ENCODE measurements around the gene WWP2. TPM values are rescaled to one million over a fixed set of nuclear protein-coding genes. Genes with fewer than 3 reads are reported as not detected.

Gene WWP2
- 10 to 100 TPM; 25.4 to 49.4 (median 39.3) TPM for total RNA-seq
- polyA plus RNA-seq = 10 to 100 TPM; 22.5 to 46.2 TPM
- long read RNA-seq, donor 1, full-length matches to known transcripts = 4 of 42 reads
- long read RNA-seq, donor 1, partial matches to known transcripts = 27 of 42 reads
- long read RNA-seq, donor 1, other reads (novel, unspliced or antisense) = 11 of 42 reads
- long read RNA-seq, donor 2, full-length matches to known transcripts = 2 of 2 reads
- long read RNA-seq, donor 2, partial matches to known transcripts = 0 of 2 reads
- long read RNA-seq, donor 2, other reads (novel, unspliced or antisense) = 0 of 2 reads
- long read RNA-seq, donor 3, full-length matches to known transcripts = 20 of 65 reads
- long read RNA-seq, donor 3, partial matches to known transcripts = 33 of 65 reads
- long read RNA-seq, donor 3, other reads (novel, unspliced or antisense) = 12 of 65 reads

- H3K4me1 ChIP-seq (ENCODE audit: insufficient read depth) = no peaks in the 10 kb centered on the region
- no peaks in the 10 kb centered on the region for H3K36me3 ChIP-seq
- H3K27ac ChIP-seq = peak within 1 kb of the TSS; percentile 65 to 82
- H3K27me3 ChIP-seq = no peaks in the 10 kb centered on the region
- H3K9me3 ChIP-seq = no peaks in the 10 kb centered on the region
- DNase-seq = peak; percentile 72 to 86 (median 79)
- intact Hi-C loops (cut with DNase I) = no loop called here
- TF ChIP-seq POLR2A (IDR thresholded peaks at IDR 0.05) (peak; percentile 62), EP300 (IDR thresholded peaks at IDR 0.05) (no peak)
- TF ChIP-seq, protein P1, sequence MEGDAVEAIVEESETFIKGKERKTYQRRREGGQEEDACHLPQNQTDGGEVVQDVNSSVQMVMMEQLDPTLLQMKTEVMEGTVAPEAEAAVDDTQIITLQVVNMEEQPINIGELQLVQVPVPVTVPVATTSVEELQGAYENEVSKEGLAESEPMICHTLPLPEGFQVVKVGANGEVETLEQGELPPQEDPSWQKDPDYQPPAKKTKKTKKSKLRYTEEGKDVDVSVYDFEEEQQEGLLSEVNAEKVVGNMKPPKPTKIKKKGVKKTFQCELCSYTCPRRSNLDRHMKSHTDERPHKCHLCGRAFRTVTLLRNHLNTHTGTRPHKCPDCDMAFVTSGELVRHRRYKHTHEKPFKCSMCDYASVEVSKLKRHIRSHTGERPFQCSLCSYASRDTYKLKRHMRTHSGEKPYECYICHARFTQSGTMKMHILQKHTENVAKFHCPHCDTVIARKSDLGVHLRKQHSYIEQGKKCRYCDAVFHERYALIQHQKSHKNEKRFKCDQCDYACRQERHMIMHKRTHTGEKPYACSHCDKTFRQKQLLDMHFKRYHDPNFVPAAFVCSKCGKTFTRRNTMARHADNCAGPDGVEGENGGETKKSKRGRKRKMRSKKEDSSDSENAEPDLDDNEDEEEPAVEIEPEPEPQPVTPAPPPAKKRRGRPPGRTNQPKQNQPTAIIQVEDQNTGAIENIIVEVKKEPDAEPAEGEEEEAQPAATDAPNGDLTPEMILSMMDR (IDR thresholded peaks at IDR 0.05) = no peak
- 0 to 1% (median 1%) methylated on average over 35 to 66 of the region's 68 CpGs for WGBS, 3 donors
- peak within 1 kb of the TSS; percentile 93 for H3K4me3 ChIP-seq
These were observed at the start of gene WWP2 for GRCh38 chr16:69761983-69762813. Gene WWP2 (plus strand): TSS chr16:69762332. CDS start chr16:69787011, 24,679 bp downstream.

DNA sequence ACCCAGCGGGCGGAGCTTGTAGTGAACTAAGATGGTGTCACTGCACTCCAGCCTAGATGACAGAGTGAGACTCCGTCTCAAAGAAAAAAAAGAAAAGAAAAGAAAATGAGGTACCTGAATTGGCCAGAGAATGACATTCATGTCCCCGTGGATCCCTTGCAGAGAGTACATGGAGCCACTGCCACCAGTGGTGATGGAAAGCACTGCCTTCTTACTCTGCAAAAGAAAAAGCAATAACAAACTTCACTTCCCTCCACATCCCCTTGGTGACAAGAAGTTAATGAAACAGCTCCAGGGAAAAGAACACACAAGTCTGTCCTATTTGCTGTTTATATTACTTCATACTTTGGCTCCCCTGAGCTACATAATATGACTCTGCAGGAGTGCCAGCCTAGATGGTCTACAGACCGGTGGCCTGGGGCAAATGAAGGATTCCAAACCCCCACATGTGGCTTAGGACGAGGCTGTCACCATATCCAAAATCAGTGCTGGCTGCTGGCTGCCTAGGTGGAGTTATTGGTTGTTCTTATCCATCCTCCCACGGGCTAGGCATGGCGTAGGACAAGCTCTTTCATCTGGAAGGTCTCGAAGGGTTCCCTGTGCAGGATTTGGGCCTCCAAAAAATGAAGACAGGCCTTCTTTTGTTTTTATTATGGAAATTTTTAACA, 49.1 kb upstream of the WWP2 start:
- no peak for TF ChIP-seq POLR2A (IDR thresholded peaks at IDR 0.05)
- Histone ChIP-seq H3K36me3 (no peaks in the 10 kb centered on the region), H3K27me3 (no peaks in the 10 kb centered on the region), H3K27ac (no peak overlapping the region), H3K9me3 (no peaks in the 10 kb centered on the region), H3K4me3 (no peak overlapping the region), H3K4me1 (ENCODE audit: insufficient read depth) (no peaks in the 10 kb centered on the region)
- 86 to 91% (median 89%) methylated on average over 9 of the region's 9 CpGs for WGBS, 3 donors
- DNase-seq = no peak
- intact Hi-C loops (cut with DNase I) = loop anchor here in 3 of 4 donors (5.0 kb wide), 3 partner anchors 39 to 306 kb away; partner anchors contain the start of gene NOB1 (in 1 of the 3)

DNA sequence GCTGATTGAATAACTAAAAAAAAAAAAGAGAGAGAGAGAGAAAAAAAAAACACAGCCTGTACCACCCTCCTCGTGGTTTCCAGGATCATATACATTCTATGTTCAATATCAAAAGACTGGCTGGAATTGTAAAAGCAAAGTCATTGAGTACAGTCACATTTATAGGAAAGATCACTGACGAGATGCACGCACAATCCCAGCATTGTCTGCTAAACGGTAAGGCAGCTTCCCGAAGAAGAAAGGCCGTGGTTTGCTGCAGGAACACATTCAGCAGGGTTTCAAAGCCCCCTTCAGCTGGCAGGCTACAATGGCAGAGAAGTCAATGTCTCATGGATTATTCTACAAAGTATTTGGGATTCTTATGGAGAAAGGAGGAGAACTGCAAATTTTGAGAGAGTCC, 45.1 kb upstream of the WWP2 start:
- no peak for DNase-seq
- no peaks in the 10 kb centered on the region for H3K27me3 ChIP-seq
- no peaks in the 10 kb centered on the region for H3K36me3 ChIP-seq
- TF ChIP-seq POLR2A (IDR thresholded peaks at IDR 0.05) = no peak
- TF ChIP-seq, protein P1 (IDR thresholded peaks at IDR 0.05) = no peak
- no peak for TF ChIP-seq EP300 (IDR thresholded peaks at IDR 0.05)
- no peaks in the 10 kb centered on the region for H3K9me3 ChIP-seq
- no peaks in the 10 kb centered on the region for H3K4me1 ChIP-seq (ENCODE audit: insufficient read depth)
- intact Hi-C loops (cut with DNase I) = no loop called here
- H3K4me3 ChIP-seq = no peak overlapping the region
- no peak overlapping the region for H3K27ac ChIP-seq
- 88 to 93% (median 88%) methylated on average over 6 of the region's 6 CpGs for WGBS, 3 donors

DNA sequence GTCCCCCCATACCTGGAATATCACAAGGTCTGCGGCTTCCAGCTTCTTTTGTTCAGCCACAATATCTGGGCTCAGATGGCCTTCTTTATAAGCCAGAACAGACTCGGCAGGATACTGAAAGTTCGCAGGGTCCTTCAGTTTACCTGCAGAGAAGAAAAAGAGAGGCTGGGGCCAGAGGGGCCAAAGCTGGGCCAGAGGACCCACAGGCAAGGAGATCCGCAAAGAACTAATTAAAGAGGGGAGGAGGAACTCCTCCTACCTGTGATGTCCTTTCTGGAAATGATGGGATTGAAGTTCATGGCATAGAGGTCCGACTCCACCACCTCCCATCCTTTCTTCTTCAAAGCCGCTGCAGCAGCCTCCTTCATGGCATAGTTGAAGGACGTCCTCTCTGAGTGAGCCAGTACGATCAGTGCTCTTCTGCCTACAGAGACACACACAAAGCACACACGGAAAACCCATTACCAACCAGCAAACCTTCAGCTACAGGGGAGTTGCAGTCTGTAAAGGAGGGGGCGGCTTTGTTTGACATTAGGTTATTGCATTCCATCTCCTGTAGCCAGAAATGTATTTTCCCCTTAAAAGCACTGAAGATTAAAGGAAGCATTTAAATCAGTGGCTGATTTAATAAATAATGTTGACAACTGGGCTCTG, 43.9 kb upstream of the WWP2 start:
- 73 to 78% (median 77%) methylated on average over 10 of the region's 10 CpGs for WGBS, 3 donors
- no peaks in the 10 kb centered on the region for H3K36me3 ChIP-seq
- intact Hi-C loops (cut with DNase I) = no loop called here
- H3K27me3 ChIP-seq = no peaks in the 10 kb centered on the region
- no peak overlapping the region for H3K27ac ChIP-seq
- no peak for DNase-seq
- no peak overlapping the region for H3K4me3 ChIP-seq
- TF ChIP-seq POLR2A (IDR thresholded peaks at IDR 0.05) (no peak), EP300 (IDR thresholded peaks at IDR 0.05) (no peak)
- TF ChIP-seq, protein P1 (IDR thresholded peaks at IDR 0.05) = no peak
- no peaks in the 10 kb centered on the region for H3K4me1 ChIP-seq (ENCODE audit: insufficient read depth)
- H3K9me3 ChIP-seq = no peaks in the 10 kb centered on the region

All from ovary (tissue), 10 donors.